Fibroblast of mammary gland (primary cell): Measurements from ENCODE around the gene LBX2.
A peak's percentile ranks its signal among the peaks of the same experiment; 100 is the strongest.

Source experiments
- DNase-seq: peaks from one replicate; pipeline ENCODE4 v3.0.0-alpha.2; 2010; ENCODE audit warnings: low read depth
- H3K4me3 ChIP-seq: 2 replicates; pipeline ENCODE4 v1.5.1; 2011; ENCODE audit warnings: low read depth, mild to moderate bottlenecking, low read length, moderate library complexity; ENCODE audit not compliant: control insufficient read depth
- CTCF ChIP-seq: conservative IDR thresholded peaks from 2 replicates; pipeline ENCODE4 v1.5.1; 2011; ENCODE audit warnings: low read depth, low read length, inconsistent platforms; ENCODE audit not compliant: control insufficient read depth, insufficient read depth

LBX2 gene

GRCh38 chr2:74481961-74482800 lies 17.2 kb downstream of the LBX2 start:
- TF ChIP-seq CTCF: no peak
- DNase-seq: no peak
- H3K4me3 ChIP-seq: peak overlapping the region; percentile 100

GRCh38 chr2:74481431-74481830 lies 18.0 kb downstream of the LBX2 start:
- no peak for TF ChIP-seq CTCF
- DNase-seq: no peak
- H3K4me3 ChIP-seq: peak overlapping the region; percentile 100

GRCh38 chr2:74474899-74475298 lies 24.5 kb downstream of the LBX2 start:
- DNase-seq: no peak
- TF ChIP-seq CTCF: peak; percentile 33
- H3K4me3 ChIP-seq: no peak overlapping the region

GRCh38 chr2:74474481-74474880 lies 24.9 kb downstream of the LBX2 start:
- no peak overlapping the region for H3K4me3 ChIP-seq
- DNase-seq: no peak
- no peak for TF ChIP-seq CTCF

GRCh38 chr2:74472945-74473258 lies 26.5 kb downstream of the LBX2 start:
- TF ChIP-seq CTCF: no peak
- peak overlapping the region; percentile 71 for H3K4me3 ChIP-seq
- no peak for DNase-seq

GRCh38 chr2:74472086-74472944 lies 27.1 kb downstream of the LBX2 start, which contains the start of gene MRPL53:
Gene MRPL53, minus strand, starts transcription at chr2:74472680. Its CDS starts 20 bp downstream, at chr2:74472660.
- DNase-seq: peak; percentile 93
- no peak for TF ChIP-seq CTCF
- peak within 1 kb of the TSS; percentile 71 for H3K4me3 ChIP-seq
